Umbilical cord (tissue), 1 donor: ENCODE results near the gene DYNC2H1. TPM values are rescaled to one million over a fixed set of nuclear protein-coding genes. Genes with fewer than 3 reads are reported as not detected.

ENCODE experiments used
- total RNA-seq: library from RNA; depleted of rRNA; stranded (reverse); fragments of >200 nt; gene quantifications from one replicate; pipeline ENCODE4 v1.2.3, GENCODE V29; 2014; ENCODE audit warnings: low replicate concordance; ENCODE audit not compliant: insufficient read depth

Gene DYNC2H1
- total RNA-seq, 1 donor from 2014 or later: 53.4 TPM

Other genes starting within 250 kb of the DYNC2H1 start
- gene MMP12, start 234.4 kb upstream of the DYNC2H1 start, total RNA-seq: 1.4 TPM
- not detected for gene MMP13, start 153.7 kb upstream of the DYNC2H1 start, total RNA-seq
- gene DCUN1D5, start 17.3 kb upstream of the DYNC2H1 start, total RNA-seq: 41.2 TPM